ENCODE results near the gene TGIF2. TPM values are rescaled to one million over a fixed set of nuclear protein-coding genes. Genes with fewer than 3 reads are reported as not detected.
A peak's percentile ranks its signal among the peaks of the same experiment; 100 is the strongest.

Gene TGIF2
- total and polyA plus RNA-seq, 5 donors from 2014 or later: 19.4 to 38.9 (median 24.7) TPM

- DNase-seq (no peak), ATAC-seq (ENCODE audit: low read depth in 2 of 2) (no peak)
- no peaks in the 10 kb centered on the region for H3K9me3 ChIP-seq (ENCODE audit: control insufficient read depth in 2 of 2, low read length in 2 of 2)
- H3K4me3 ChIP-seq (ENCODE audit: low read depth, low read length): no peak overlapping the region
- peak overlapping the region in 2 of 3 donors; percentile 23 to 81 for H3K27ac Mint-ChIP-seq
- peaks cover 0 to 3% (median 0%) of the 10 kb centered on the region in 4 donors for H3K4me1 Mint-ChIP-seq
- no peak overlapping the region for H3K4me3 Mint-ChIP-seq
- no peak overlapping the region for H3K27ac ChIP-seq (ENCODE audit: insufficient read depth, low read length, poor library complexity, severe bottlenecking)
- H3K9me3 Mint-ChIP-seq: no peaks in the 10 kb centered on the region
- no peaks in the 10 kb centered on the region for H3K36me3 ChIP-seq (ENCODE audit: control insufficient read depth, insufficient read depth, low read length)
- no peaks in the 10 kb centered on the region for H3K27me3 ChIP-seq (ENCODE audit: control insufficient read depth, insufficient read depth, low read length)
- no peaks in the 10 kb centered on the region for H3K27me3 Mint-ChIP-seq
- H3K36me3 Mint-ChIP-seq: no peaks in the 10 kb centered on the region
- peaks cover 10% of the 10 kb centered on the region for H3K4me1 ChIP-seq (ENCODE audit: control insufficient read depth, insufficient read depth, low read length, poor library complexity, severe bottlenecking)
Observed at GRCh38 chr20:36543184-36544133, 29.9 kb upstream of the TGIF2 start.

DNA sequence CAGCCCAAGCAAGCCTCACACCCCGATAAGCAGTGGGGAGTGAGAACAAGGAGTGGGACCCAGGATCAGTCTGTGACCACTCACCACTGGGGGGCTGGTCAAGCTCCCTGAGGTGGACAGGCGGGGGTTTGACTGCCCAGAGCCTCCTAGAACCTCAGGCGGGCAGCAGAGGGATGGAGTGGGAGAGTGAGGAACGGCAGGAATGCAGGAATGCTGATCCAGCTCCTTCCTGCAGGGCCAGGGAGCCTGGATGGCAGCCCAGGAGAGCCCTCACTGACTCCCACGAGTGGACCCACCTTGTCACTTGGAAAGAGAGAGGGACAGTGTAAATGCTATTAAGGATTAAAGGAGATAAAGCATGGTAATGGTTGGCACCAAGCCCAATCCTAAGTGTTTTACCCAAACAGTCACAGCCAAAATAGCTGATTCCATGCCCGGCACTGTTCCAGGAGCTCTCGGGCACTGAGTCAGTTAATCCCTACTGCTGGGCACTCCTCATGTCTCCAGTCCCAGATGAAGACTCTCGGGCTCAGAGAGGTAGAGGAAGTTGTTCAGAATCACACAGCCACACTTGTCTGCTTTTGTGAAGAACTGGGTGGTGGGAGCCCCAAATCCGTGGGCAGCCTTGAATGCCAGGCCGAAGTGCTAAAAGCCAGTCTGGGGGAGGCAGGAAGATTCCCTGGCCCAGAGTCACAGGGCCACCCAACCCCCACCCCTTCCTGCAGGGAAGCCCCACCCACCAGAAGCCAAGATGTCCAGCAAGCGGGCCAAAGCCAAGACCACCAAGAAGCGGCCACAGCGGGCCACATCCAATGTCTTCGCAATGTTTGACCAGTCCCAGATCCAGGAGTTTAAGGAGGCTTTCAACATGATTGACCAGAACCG lies 29.0 kb upstream of the TGIF2 start:
- no peak for DNase-seq
- no peak overlapping the region for H3K4me3 ChIP-seq (ENCODE audit: low read depth, low read length)
- no peaks in the 10 kb centered on the region for H3K27me3 Mint-ChIP-seq
- no peaks in the 10 kb centered on the region for H3K9me3 Mint-ChIP-seq
- no peaks in the 10 kb centered on the region for H3K36me3 Mint-ChIP-seq
- H3K4me1 ChIP-seq (ENCODE audit: control insufficient read depth, insufficient read depth, low read length, poor library complexity, severe bottlenecking): peaks cover 10% of the 10 kb centered on the region
- H3K27me3 ChIP-seq (ENCODE audit: control insufficient read depth, insufficient read depth, low read length): no peaks in the 10 kb centered on the region
- no peak for ATAC-seq (ENCODE audit: low read depth in 2 of 2)
- H3K27ac Mint-ChIP-seq: no peak overlapping the region
- no peaks in the 10 kb centered on the region for H3K9me3 ChIP-seq (ENCODE audit: control insufficient read depth in 2 of 2, low read length in 2 of 2)
- H3K27ac ChIP-seq (ENCODE audit: insufficient read depth, low read length, poor library complexity, severe bottlenecking): no peak overlapping the region
- no peak overlapping the region for H3K4me3 Mint-ChIP-seq
- no peaks in the 10 kb centered on the region for H3K36me3 ChIP-seq (ENCODE audit: control insufficient read depth, insufficient read depth, low read length)
- H3K4me1 Mint-ChIP-seq: peaks cover 0 to 3% (median 0%) of the 10 kb centered on the region in 4 donors

- H3K36me3 Mint-ChIP-seq: no peaks in the 10 kb centered on the region
- Histone ChIP-seq H3K27ac (ENCODE audit: insufficient read depth, low read length, poor library complexity, severe bottlenecking) (no peak overlapping the region), H3K9me3 (ENCODE audit: control insufficient read depth in 2 of 2, low read length in 2 of 2) (no peaks in the 10 kb centered on the region), H3K4me1 (ENCODE audit: control insufficient read depth, insufficient read depth, low read length, poor library complexity, severe bottlenecking) (peaks cover 8% of the 10 kb centered on the region), H3K4me3 (ENCODE audit: low read depth, low read length) (no peak overlapping the region), H3K27me3 (ENCODE audit: control insufficient read depth, insufficient read depth, low read length) (no peaks in the 10 kb centered on the region), H3K36me3 (ENCODE audit: control insufficient read depth, insufficient read depth, low read length) (no peaks in the 10 kb centered on the region)
- ATAC-seq (ENCODE audit: low read depth in 2 of 2) (no peak), DNase-seq (no peak)
- no peaks in the 10 kb centered on the region for H3K27me3 Mint-ChIP-seq
- H3K27ac Mint-ChIP-seq: no peak overlapping the region
- no peaks in the 10 kb centered on the region for H3K9me3 Mint-ChIP-seq
- H3K4me1 Mint-ChIP-seq: no peaks in the 10 kb centered on the region
- H3K4me3 Mint-ChIP-seq: no peak overlapping the region
Observed at GRCh38 chr20:36546111-36546736, 27.2 kb upstream of the TGIF2 start.

GRCh38 chr20:36547186-36548005 lies 26.0 kb upstream of the TGIF2 start:
- ATAC-seq (ENCODE audit: low read depth in 2 of 2) (no peak), DNase-seq (no peak)
- Histone ChIP-seq H3K36me3 (ENCODE audit: control insufficient read depth, insufficient read depth, low read length) (no peaks in the 10 kb centered on the region), H3K4me3 (ENCODE audit: low read depth, low read length) (no peak overlapping the region), H3K27me3 (ENCODE audit: control insufficient read depth, insufficient read depth, low read length) (no peaks in the 10 kb centered on the region), H3K9me3 (ENCODE audit: control insufficient read depth in 2 of 2, low read length in 2 of 2) (no peaks in the 10 kb centered on the region), H3K4me1 (ENCODE audit: control insufficient read depth, insufficient read depth, low read length, poor library complexity, severe bottlenecking) (no peaks in the 10 kb centered on the region), H3K27ac (ENCODE audit: insufficient read depth, low read length, poor library complexity, severe bottlenecking) (no peak overlapping the region)
- Mint-ChIP-seq H3K4me3 (no peak overlapping the region), H3K27me3 (no peaks in the 10 kb centered on the region), H3K36me3 (no peaks in the 10 kb centered on the region), H3K9me3 (no peaks in the 10 kb centered on the region), H3K4me1 (no peaks in the 10 kb centered on the region), H3K27ac (no peak overlapping the region)

- H3K9me3 ChIP-seq (ENCODE audit: control insufficient read depth in 2 of 2, low read length in 2 of 2): no peaks in the 10 kb centered on the region
- H3K4me1 ChIP-seq (ENCODE audit: control insufficient read depth, insufficient read depth, low read length, poor library complexity, severe bottlenecking): no peaks in the 10 kb centered on the region
- Mint-ChIP-seq H3K27me3 (no peaks in the 10 kb centered on the region), H3K36me3 (no peaks in the 10 kb centered on the region), H3K4me3 (no peak overlapping the region), H3K9me3 (no peaks in the 10 kb centered on the region), H3K4me1 (no peaks in the 10 kb centered on the region), H3K27ac (no peak overlapping the region)
- H3K27ac ChIP-seq (ENCODE audit: insufficient read depth, low read length, poor library complexity, severe bottlenecking): no peak overlapping the region
- no peaks in the 10 kb centered on the region for H3K36me3 ChIP-seq (ENCODE audit: control insufficient read depth, insufficient read depth, low read length)
- H3K4me3 ChIP-seq (ENCODE audit: low read depth, low read length): no peak overlapping the region
- ATAC-seq (ENCODE audit: low read depth in 2 of 2): no peak
- no peaks in the 10 kb centered on the region for H3K27me3 ChIP-seq (ENCODE audit: control insufficient read depth, insufficient read depth, low read length)
- DNase-seq: no peak
Observed at GRCh38 chr20:36548006-36548315, 25.4 kb upstream of the TGIF2 start.

DNA sequence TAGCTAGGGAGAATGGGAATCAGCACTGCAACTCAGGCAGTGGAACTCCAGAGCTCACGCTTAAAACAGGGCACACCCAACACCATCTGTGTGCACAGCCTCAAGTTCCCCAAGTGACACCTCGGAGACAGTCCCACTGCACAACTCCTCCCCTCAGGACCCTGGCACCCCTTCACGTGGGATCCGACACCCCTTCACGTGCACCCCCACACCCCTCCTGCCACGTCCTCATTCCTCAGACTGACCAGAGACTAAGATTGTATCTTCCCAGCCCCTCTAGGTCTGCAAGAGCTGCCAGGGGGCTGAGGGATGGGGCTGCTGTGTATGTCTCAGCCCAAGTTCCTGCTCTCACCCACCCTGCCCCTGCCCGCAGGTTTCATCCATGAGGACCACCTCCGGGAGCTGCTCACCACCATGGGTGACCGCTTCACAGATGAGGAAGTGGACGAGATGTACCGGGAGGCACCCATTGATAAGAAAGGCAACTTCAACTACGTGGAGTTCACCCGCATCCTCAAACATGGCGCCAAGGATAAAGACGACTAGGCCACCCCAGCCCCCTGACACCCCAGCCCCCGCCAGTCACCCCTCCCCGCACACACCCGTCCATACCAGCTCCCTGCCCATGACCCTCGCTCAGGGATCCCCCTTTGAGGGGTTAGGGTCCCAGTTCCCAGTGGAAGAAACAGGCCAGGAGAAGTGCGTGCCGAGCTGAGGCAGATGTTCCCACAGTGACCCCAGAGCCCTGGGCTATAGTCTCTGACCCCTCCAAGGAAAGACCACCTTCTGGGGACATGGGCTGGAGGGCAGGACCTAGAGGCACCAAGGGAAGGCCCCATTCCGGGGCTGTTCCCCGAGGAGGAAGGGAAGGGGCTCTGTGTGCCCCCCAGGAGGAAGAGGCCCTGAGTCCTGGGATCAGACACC lies 24.4 kb upstream of the TGIF2 start:
- ATAC-seq (ENCODE audit: low read depth in 2 of 2) (no peak), DNase-seq (no peak)
- H3K36me3 Mint-ChIP-seq: no peaks in the 10 kb centered on the region
- H3K27me3 Mint-ChIP-seq: no peaks in the 10 kb centered on the region
- H3K27ac ChIP-seq (ENCODE audit: insufficient read depth, low read length, poor library complexity, severe bottlenecking): no peak overlapping the region
- H3K9me3 ChIP-seq (ENCODE audit: control insufficient read depth in 2 of 2, low read length in 2 of 2): no peaks in the 10 kb centered on the region
- no peak overlapping the region for H3K4me3 Mint-ChIP-seq
- peak overlapping the region in 1 of 3 donors; percentile 76 for H3K27ac Mint-ChIP-seq
- no peaks in the 10 kb centered on the region for H3K36me3 ChIP-seq (ENCODE audit: control insufficient read depth, insufficient read depth, low read length)
- no peaks in the 10 kb centered on the region for H3K27me3 ChIP-seq (ENCODE audit: control insufficient read depth, insufficient read depth, low read length)
- H3K4me3 ChIP-seq (ENCODE audit: low read depth, low read length): no peak overlapping the region
- no peaks in the 10 kb centered on the region for H3K9me3 Mint-ChIP-seq
- H3K4me1 ChIP-seq (ENCODE audit: control insufficient read depth, insufficient read depth, low read length, poor library complexity, severe bottlenecking): no peaks in the 10 kb centered on the region
- H3K4me1 Mint-ChIP-seq: peaks cover 0 to 2% (median 0%) of the 10 kb centered on the region in 4 donors

All from CD4-positive, CD25-positive, alpha-beta regulatory T cell (primary cell).